CD4-positive, alpha-beta T cell treated with Interleukin-1 beta for 1 hour (primary cell): ENCODE data around the gene PRAMEF10.
"Not testable (repeated sequence)": the region's sequence is repeated elsewhere in the genome, so short reads cannot be mapped to it uniquely, and the experiment has no call there.

Experiments used
- DNase-seq, 2 donors: peaks; one replicate each; pipeline ENCODE4 v3.0.0-alpha.2; 2020 to 2022

The PRAMEF10 gene, protein sequence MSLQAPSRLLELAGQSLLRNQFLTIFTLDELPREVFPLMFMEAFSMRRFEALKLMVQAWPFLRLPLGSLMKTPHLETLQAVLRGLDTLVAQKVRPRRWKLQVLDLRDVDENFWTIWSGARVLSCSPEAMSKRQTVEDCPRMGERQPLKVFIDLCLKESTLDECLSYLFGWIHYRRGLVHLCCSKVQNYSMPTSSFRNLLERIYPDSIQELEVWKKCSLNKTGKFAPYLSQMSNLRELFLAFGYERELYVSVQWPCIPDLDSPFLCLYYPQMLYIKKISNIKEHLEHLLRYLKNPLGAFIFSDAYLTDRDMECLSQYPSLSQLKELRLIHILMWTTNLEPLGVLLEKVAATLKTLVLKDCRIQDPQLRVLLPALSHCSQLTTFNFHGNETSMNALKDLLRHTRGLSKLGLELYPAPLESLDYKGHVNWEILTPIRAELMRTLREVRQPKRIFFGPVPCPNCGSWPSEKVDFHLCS

DNA sequence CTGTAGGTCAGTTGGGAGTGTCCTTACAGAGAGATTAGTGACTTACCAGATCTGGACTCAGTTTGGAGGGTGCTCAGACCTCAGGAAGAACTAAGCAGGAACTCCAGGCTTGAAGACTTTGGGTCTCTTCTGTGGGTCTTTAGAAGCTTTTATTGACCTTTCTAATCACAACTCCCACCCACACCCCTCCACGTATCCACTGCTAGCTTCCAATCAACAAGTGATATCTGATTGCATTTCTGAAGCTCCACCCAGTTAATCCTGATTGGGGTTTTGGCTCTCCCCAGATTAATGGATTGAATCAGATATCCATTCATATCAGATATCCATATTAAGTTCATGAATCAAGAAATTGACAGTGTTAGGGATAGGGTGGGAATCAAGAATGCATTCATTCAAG is at the start of gene PRAMEF10:
TSS of gene PRAMEF10 (minus strand) at position 101 of the 400 bp plus-strand sequence. CDS start 2,423 bp downstream, outside the sequence.
- DNase-seq, result not testable (repeated sequence)

DNA sequence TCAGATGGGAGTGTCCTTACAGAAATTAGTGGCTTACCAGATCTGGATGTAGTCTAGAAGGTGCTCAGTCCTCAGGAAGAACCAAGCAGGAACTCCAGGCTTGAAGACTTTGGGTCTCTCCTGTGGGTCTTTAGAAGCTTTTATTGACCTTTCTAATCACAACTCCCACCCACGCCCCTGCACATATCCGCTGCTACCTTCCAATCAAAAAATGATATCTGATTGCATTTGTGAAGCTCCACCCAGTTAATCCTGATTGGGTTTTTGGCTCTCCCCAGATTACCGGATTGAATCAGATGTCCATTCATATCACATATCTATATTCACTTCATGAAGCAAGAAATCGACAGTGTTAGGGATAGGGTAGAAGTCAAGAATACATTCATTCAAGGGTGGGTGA is 49.4 kb upstream of the PRAMEF10 start, which contains the start of gene PRAMEF6:
TSS of gene PRAMEF6 (minus strand) at position 101 of the 400 bp plus-strand sequence. CDS start 5,062 bp downstream, outside the sequence.
- not testable (repeated sequence) for DNase-seq

DNA sequence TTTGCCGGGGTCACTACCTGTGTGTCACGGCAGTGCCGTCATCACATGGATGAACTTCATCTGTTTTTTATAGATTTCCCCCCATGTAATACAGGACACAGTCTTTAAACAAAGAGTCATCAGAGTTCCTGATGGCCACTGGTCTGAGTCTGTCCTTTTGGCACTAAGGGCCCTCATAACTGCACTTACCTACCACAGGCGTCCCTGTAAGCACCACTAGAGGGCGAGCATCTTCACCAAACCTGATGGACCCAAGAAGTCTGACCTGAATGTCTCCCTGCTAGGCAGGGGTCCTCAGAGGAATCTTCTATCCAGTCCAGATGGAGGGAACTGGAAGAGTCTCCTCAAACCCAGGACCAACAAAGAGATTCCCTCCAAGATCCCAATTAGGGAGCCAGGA is 26.3 kb upstream of the PRAMEF10 start:
- DNase-seq, result not testable (repeated sequence)

DNA sequence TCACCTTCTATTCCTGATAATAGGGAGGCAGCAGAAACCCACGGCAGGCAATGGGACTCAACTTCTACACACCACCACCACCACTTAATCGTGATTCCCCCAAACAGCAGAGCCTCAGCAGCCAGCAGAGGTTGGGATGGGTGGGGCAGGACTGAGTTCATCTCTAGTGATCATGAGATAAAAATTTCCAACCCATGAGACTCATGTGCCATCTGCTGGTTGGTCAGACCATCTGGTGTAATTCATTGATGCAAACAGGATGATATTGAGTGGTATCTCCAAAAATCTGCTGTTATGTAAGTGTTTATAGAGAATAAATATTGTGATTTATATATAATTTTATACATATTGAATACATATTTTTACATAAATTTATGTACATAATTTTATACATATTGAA is 23.7 kb upstream of the PRAMEF10 start:
- not testable (repeated sequence) for DNase-seq

DNA sequence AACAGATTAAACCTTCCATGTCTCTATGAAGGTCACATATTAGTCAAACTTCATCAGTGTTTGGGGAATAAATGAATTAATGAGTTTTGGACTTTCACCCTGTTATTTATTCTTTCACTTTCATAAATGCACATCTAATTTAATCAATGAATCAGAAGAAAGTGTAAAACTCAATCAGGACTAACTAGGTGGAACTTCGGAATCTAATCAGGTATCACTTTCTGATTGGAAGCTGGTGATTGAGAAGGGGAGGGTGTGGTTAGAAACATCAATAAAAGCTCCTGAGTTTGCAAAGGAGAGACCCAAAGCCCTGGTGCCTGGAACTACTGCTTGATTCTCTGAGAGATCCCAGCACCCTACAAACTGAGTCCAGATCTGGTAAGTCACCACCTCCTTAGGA is 18.2 kb upstream of the PRAMEF10 start, which contains the start of gene PRAMEF7:
TSS of gene PRAMEF7 (plus strand) at position 301 of the 400 bp plus-strand sequence. CDS start 1,083 bp downstream, outside the sequence.
- DNase-seq, result not testable (repeated sequence)

DNA sequence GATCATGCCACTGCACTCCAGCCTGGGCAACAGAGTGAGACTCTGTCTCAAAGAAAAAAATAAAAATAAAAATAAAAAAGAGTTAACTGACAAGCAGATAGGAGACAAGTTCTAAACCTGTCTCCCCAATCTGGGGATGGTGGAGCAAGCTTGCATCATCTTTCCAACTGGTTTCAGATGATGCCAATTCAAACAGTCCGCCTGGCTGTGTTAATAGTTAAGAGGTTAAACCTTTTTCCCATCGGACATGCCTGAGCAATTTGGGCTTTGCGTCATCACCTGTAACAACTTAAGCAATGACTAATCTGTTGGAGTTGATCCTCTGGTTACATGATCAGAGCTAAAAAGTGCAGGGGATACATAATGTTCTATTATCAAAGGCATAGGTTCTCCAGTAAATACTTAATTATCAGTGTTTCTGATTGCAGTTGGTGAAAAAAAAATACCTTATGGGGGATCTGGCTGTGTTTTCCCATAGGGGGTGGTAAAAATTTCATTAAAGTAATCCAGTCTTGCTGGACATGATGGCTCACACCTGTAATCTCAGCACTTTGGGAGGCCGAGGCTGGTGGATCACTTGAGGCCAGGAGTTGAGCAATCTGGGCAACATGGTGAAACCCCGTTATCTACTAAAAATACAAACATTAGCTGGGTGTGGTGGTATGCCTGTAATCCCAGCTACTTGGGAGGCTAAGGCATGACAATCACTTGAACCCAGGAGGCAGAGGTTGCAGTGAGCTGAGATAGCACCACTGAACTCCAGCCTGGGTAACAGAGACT is 5.9 kb upstream of the PRAMEF10 start:
- not testable (repeated sequence) for DNase-seq

DNA sequence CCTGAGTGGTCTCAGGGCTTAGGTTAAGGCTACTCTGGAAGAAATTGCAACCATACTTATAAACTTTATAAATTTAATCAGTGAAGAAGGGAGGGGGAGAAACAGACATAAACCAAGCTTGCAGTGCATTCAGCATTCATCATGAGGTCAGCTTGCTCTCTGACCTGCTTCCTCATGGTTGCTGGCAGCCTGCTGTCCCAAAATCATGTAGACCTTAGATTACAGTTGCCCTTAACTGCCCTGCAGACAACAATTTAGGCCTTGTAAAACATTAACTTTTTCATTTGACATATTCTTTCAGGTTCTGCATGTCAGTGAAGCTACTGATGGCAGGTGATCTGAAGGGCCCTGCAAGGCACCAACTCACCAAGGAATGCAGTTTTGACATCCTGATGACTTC is 1.1 kb upstream of the PRAMEF10 start:
- not testable (repeated sequence) for DNase-seq

DNA sequence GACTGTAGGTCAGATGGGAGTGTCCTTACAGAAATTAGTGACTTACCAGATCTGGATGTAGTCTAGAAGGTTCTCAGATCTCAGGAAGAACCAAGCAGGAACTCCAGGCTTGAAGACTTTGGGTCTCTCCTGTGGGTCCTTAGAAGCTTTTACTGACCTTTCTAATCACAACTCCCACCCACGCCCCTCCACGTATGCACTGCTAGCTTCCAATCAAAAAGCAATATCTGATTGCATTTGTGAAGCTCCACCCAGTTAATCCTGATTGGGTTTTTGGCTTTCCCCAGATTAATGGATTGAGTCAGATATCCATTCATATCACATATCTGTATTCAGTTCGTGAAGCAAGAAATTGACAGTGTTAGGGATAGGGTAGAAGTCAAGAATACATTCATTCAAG is 12.0 kb downstream of the PRAMEF10 start, which contains the start of gene PRAMEF4:
TSS of gene PRAMEF4 (minus strand) at position 101 of the 400 bp plus-strand sequence. CDS start 2,807 bp downstream, outside the sequence.
- DNase-seq, result not testable (repeated sequence)

DNA sequence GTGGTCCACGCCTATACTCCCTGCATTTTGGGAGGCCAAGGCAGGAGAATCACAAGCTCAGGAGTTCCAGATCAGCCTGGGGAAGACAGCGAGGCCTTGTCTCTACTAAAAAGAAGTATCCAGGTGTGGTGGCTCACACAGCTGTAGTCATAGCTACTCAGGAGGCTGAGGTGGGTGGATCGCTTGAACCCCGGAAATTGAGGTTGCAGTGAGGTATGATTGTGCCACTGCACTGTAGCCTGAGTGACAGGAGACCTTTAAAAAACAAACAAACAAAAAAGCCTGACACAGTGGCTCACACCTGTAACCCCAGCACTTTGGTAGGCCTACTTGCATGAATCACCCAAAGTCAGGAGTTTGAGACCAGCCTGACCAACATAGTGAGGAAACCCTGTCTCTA is 19.6 kb downstream of the PRAMEF10 start:
- not testable (repeated sequence) for DNase-seq

DNA sequence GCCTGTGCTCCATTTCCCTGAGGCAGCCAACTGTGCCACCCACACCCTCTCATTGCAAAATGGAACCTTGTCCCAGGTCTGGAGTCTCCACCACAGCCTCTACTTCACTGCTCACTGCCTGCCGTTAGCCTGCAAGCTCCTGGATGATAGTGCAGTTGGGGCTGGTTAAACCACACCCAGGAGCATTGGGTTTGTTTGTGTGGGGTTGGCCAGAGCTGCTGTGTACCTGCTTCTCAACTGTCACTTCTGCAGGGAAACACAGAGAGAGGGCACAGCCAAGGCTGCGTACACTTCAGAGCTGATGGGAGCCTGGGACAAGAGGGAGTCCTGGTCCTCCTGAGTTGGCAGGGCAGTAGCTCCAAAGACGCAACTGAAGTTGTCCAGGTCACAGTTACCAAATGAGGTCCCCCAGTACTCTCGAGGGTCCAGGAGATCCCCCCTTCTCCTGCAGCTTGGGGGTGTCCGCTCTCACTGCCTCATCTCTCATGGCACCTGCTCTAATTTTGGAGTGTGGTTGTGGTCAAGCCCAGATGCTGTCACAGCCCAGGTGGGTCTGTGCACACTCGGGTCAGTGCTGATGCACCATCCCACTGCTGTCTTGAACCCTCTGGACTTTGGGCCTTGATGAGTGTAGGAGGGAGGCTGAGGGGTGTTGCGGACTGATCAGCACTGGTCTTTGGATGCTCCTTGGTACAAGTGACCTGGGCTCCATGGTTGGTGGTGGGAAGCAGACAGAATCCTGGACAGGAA is 34.8 kb downstream of the PRAMEF10 start:
- DNase-seq, result not testable (repeated sequence)

DNA sequence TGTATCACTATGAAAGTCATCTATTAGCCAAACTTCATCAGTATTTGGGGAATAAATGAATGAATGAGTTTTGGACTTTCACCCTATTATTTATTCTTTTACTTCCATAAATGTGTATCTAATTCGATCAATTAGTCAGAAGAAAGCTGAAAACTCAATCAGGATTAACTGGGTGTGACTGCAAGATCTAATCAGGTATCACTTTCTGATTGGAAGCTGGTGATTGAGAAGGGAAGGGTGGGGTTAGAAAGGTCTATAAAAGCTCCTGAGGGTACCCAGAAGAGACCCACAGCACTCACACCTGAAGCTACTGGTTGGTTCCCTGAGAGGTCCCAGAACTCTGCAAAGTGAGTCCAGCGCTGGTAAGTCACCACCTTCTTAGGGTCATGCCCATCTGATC is 41.3 kb downstream of the PRAMEF10 start, which contains the start of gene PRAMEF2:
TSS of gene PRAMEF2 (plus strand) at position 301 of the 400 bp plus-strand sequence. CDS start 1,924 bp downstream, outside the sequence.
- DNase-seq, result not testable (repeated sequence)

DNA sequence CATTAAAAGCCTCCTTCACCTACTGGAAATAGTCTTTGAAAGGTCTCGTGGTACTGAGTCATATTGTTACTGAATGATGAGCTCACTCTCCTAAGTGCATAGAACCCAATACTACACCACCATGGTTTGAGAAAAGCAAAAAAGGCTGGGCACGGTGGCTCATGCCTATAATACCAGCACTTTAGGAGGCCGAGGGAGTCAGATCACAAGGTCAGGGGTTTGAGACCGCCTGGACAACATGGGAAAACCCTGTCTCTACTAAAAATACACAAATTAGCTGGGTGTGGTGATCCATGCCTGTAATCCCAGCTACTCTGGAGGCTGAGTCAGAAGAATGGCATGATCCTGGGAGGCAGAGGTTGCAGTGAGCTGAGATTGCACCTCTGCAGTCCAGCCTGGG is 46.3 kb downstream of the PRAMEF10 start:
- DNase-seq, result no peak

DNA sequence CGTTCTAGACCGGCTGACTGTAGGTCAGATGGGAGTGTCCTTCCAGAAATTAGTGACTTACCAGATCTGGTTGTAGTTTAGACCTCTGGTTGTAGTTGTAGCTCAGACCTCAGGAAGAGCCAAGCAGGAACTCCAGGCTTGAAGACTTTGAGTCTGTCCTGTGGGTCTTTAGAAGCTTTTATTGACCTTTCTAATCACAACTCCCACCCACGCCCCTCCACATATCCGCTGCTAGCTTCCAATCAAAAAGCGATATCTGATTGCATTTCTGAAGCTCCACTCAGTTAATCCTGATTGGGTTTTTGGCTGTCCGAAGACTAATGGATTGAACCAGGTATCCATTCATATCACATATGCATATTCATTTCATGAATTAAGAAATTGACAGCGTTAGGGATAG is 49.5 kb downstream of the PRAMEF10 start, which contains the start of gene HNRNPCL1:
TSS of gene HNRNPCL1 (minus strand) at position 101 of the 400 bp plus-strand sequence. CDS start 431 bp downstream, outside the sequence.
- not testable (repeated sequence) for DNase-seq
